RWPE2 (cell line): ENCODE measurements around the gene CEBPB.
"Not testable (repeated sequence)": the region's sequence is repeated elsewhere in the genome, so short reads cannot be mapped to it uniquely, and the experiment has no call there.

Source experiments
- ATAC-seq: fragments of 200-7000 bp; cut with Tn5 transposase; 3 replicates; pipeline ENCODE4 v1.9.1; 2021; ENCODE audit warnings: low read depth
- DNase-seq: peaks from one replicate; pipeline ENCODE4 v3.0.0-alpha.2; 2020; ENCODE audit warnings: low spot score
- H3K27ac ChIP-seq: fragments of 450-650 bp; 2 replicates; pipeline ENCODE4 v1.5.1; 2017; ENCODE audit warnings: mild to moderate bottlenecking; ENCODE audit not compliant: poor library complexity, severe bottlenecking
- H3K27me3 ChIP-seq: fragments of 250-450 bp; sonication (Bioruptor Pico); 2 replicates; pipeline ENCODE4 v1.5.1; 2021; ENCODE audit warnings: mild to moderate bottlenecking, moderate library complexity; ENCODE audit not compliant: insufficient read depth, poor library complexity, severe bottlenecking
- H3K36me3 ChIP-seq: fragments of 250-450 bp; sonication (Bioruptor Pico); 2 replicates; pipeline ENCODE4 v1.5.1; 2020; ENCODE audit warnings: low read depth, mild to moderate bottlenecking, moderate library complexity
- H3K4me1 ChIP-seq: fragments of 250-450 bp; sonication (Bioruptor Pico); 2 replicates; pipeline ENCODE4 v1.5.1; 2021; ENCODE audit warnings: mild to moderate bottlenecking, moderate library complexity; ENCODE audit not compliant: insufficient read depth, poor library complexity, severe bottlenecking
- H3K4me3 ChIP-seq: fragments of 250-450 bp; sonication (Bioruptor Pico); 2 replicates; pipeline ENCODE4 v1.5.1; 2021; ENCODE audit warnings: mild to moderate bottlenecking, moderate library complexity; ENCODE audit not compliant: severe bottlenecking
- H3K9me3 ChIP-seq: fragments of 250-450 bp; sonication (Bioruptor Pico); 2 replicates; pipeline ENCODE4 v1.5.1; 2021; ENCODE audit warnings: mild to moderate bottlenecking, moderate library complexity; ENCODE audit not compliant: severe bottlenecking
- CTCF ChIP-seq: fragments of 450-650 bp; IDR thresholded peaks from one replicate; pipeline ENCODE4 v1.5.1; 2017; ENCODE audit warnings: mild to moderate bottlenecking, moderate library complexity; ENCODE audit not compliant: poor library complexity, severe bottlenecking

The CEBPB gene

GRCh38 chr20:50153500-50154377 lies 36.9 kb upstream of the CEBPB start, which contains the start of gene PEDS1:
Gene PEDS1 (minus strand): TSS chr20:50153723. CDS start chr20:50153637, 86 bp downstream.
- H3K4me1 ChIP-seq: peaks cover 40% of the 10 kb centered on the region
- peak within 1 kb of the TSS; percentile 91 for H3K27ac ChIP-seq
- no peak for TF ChIP-seq CTCF

GRCh38 chr20:50161494-50161893 lies 29.1 kb upstream of the CEBPB start:
- ATAC-seq, H3K27ac ChIP-seq, DNase-seq, H3K9me3 ChIP-seq, H3K4me3 ChIP-seq, H3K27me3 ChIP-seq, H3K36me3 ChIP-seq: not testable (repeated sequence)
- peaks cover 37% of the 10 kb centered on the region for H3K4me1 ChIP-seq

More at GRCh38 chr20:50153500-50154377, 36.9 kb upstream of the CEBPB start, which contains the start of gene PEDS1:
- peak; percentile 98 for DNase-seq
- ATAC-seq: peak; percentile 89
- Histone ChIP-seq H3K4me3 (peak within 1 kb of the TSS; percentile 96), H3K36me3 (peaks cover 31% of the 10 kb centered on the region), H3K27me3 (no peaks in the 10 kb centered on the region), H3K9me3 (no peaks in the 10 kb centered on the region)

GRCh38 chr20:50163570-50164317 lies 26.9 kb upstream of the CEBPB start:
- peaks cover 33% of the 10 kb centered on the region for H3K4me1 ChIP-seq
- peak overlapping the region; percentile 86 for H3K27ac ChIP-seq
- H3K9me3 ChIP-seq: no peaks in the 10 kb centered on the region
- no peaks in the 10 kb centered on the region for H3K36me3 ChIP-seq
- no peak overlapping the region for H3K4me3 ChIP-seq
- peak; percentile 92 for DNase-seq
- peak; percentile 70 for ATAC-seq
- H3K27me3 ChIP-seq: no peaks in the 10 kb centered on the region
- no peak for TF ChIP-seq CTCF

GRCh38 chr20:50165684-50166554 lies 24.7 kb upstream of the CEBPB start:
- peak; percentile 38 for TF ChIP-seq CTCF
- H3K9me3 ChIP-seq: no peaks in the 10 kb centered on the region
- ATAC-seq (peak; percentile 84), DNase-seq (peak; percentile 100)
- no peaks in the 10 kb centered on the region for H3K36me3 ChIP-seq
- peak overlapping the region; percentile 6 for H3K4me3 ChIP-seq
- H3K27ac ChIP-seq: peak overlapping the region; percentile 86
- H3K27me3 ChIP-seq: no peaks in the 10 kb centered on the region
- peaks cover 33% of the 10 kb centered on the region for H3K4me1 ChIP-seq
